ENCODE data around the gene ZBED2.

Gene ZBED2

DNA sequence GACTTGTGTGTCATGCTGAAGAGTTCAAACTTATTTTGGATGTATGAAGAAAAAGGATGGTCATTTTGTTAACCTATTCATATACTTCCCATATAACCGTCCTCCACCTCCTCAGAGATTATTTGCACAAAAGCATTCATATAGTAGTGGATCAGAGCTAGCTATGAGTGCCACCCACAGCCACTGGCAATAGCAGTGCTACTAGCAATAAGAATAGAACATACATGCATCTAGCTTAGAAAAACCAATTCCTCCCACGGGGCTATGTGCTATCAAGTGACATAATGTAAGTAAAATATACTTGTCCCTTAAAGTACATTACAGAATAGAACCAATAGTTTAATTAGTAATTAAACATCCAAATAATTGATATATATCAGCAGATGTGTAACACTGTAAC is 10.3 kb upstream of the ZBED2 start:
- Histone ChIP-seq H3K27ac (ENCODE audit: low read depth in 2 of 2, low read length in 2 of 2) (no peak overlapping the region), H3K36me3 (ENCODE audit: control insufficient read depth in 2 of 2, insufficient read depth in 2 of 2, low read length in 2 of 2) (no peaks in the 10 kb centered on the region), H3K4me3 (ENCODE audit: low read length in 2 of 2) (no peak overlapping the region), H3K9me3 (ENCODE audit: control insufficient read depth in 2 of 2, low read length in 2 of 2) (no peaks in the 10 kb centered on the region), H3K9ac (ENCODE audit: low read depth in 1 of 2, low read length in 2 of 2) (no peak overlapping the region), H3K27me3 (ENCODE audit: control insufficient read depth in 2 of 2, insufficient read depth in 2 of 2, low read length in 2 of 2) (no peaks in the 10 kb centered on the region), H3K4me1 (ENCODE audit: control insufficient read depth in 2 of 2, insufficient read depth in 2 of 2, low read length in 2 of 2) (no peaks in the 10 kb centered on the region)

DNA sequence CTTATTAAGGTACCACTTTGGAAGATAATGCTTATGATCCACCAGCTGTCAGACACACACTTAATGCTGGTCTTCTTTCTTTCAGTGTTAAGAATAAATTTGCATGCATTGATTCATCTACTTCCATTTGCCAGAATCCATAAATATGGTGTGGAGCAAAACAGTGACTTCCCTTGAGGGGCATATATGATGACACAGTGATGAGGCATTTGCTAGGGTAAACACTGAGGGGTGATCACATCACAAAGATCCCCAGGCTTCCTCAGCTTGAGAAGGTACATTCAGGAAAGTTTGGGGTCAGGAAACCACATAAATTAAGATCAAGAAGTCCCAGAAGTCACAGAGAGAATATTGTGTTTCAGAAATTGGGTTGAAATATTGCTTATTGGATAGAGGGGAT is 9.9 kb upstream of the ZBED2 start:
- H3K9me3 ChIP-seq (ENCODE audit: control insufficient read depth in 2 of 2, low read length in 2 of 2) = no peaks in the 10 kb centered on the region
- H3K4me1 ChIP-seq (ENCODE audit: control insufficient read depth in 2 of 2, insufficient read depth in 2 of 2, low read length in 2 of 2) = no peaks in the 10 kb centered on the region
- H3K27ac ChIP-seq (ENCODE audit: low read depth in 2 of 2, low read length in 2 of 2) = no peak overlapping the region

GRCh38 chr3:111604119-111604518 is 9.0 kb upstream of the ZBED2 start:
- H3K36me3 ChIP-seq (ENCODE audit: control insufficient read depth in 2 of 2, insufficient read depth in 2 of 2, low read length in 2 of 2) = no peaks in the 10 kb centered on the region
- no peaks in the 10 kb centered on the region for H3K9me3 ChIP-seq (ENCODE audit: control insufficient read depth in 2 of 2, low read length in 2 of 2)
- no peak overlapping the region for H3K9ac ChIP-seq (ENCODE audit: low read depth in 1 of 2, low read length in 2 of 2)
- no peak overlapping the region for H3K4me3 ChIP-seq (ENCODE audit: low read length in 2 of 2)
- H3K27ac ChIP-seq (ENCODE audit: low read depth in 2 of 2, low read length in 2 of 2) = no peak overlapping the region
- no peaks in the 10 kb centered on the region for H3K4me1 ChIP-seq (ENCODE audit: control insufficient read depth in 2 of 2, insufficient read depth in 2 of 2, low read length in 2 of 2)
- no peaks in the 10 kb centered on the region for H3K27me3 ChIP-seq (ENCODE audit: control insufficient read depth in 2 of 2, insufficient read depth in 2 of 2, low read length in 2 of 2)

More for the DNA sequence above, 9.9 kb upstream of the ZBED2 start:
- Histone ChIP-seq H3K9ac (ENCODE audit: low read depth in 1 of 2, low read length in 2 of 2) (no peak overlapping the region), H3K4me3 (ENCODE audit: low read length in 2 of 2) (no peak overlapping the region), H3K36me3 (ENCODE audit: control insufficient read depth in 2 of 2, insufficient read depth in 2 of 2, low read length in 2 of 2) (no peaks in the 10 kb centered on the region), H3K27me3 (ENCODE audit: control insufficient read depth in 2 of 2, insufficient read depth in 2 of 2, low read length in 2 of 2) (no peaks in the 10 kb centered on the region)

DNA sequence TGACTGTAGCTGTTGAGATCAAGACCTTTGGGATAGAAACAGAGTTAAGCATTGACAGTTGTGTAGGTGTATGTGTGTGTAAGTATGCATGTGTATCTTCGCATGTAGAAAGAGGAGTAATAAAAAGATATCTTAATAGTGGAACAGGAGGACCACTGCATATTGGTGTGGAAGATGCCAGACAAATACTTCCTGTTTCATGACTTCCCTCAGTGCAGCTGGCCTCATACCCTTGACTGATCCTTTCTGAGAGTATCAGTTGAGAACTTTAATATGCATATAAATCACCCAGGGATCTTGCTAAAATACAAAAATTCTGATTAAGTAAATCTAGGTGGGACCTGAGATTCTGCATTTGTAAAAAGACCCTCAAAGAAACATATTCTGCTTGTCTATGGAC is 8.5 kb upstream of the ZBED2 start:
- Histone ChIP-seq H3K36me3 (ENCODE audit: control insufficient read depth in 2 of 2, insufficient read depth in 2 of 2, low read length in 2 of 2) (no peaks in the 10 kb centered on the region), H3K4me1 (ENCODE audit: control insufficient read depth in 2 of 2, insufficient read depth in 2 of 2, low read length in 2 of 2) (no peaks in the 10 kb centered on the region), H3K27me3 (ENCODE audit: control insufficient read depth in 2 of 2, insufficient read depth in 2 of 2, low read length in 2 of 2) (no peaks in the 10 kb centered on the region), H3K9ac (ENCODE audit: low read depth in 1 of 2, low read length in 2 of 2) (no peak overlapping the region), H3K9me3 (ENCODE audit: control insufficient read depth in 2 of 2, low read length in 2 of 2) (no peaks in the 10 kb centered on the region), H3K4me3 (ENCODE audit: low read length in 2 of 2) (no peak overlapping the region), H3K27ac (ENCODE audit: low read depth in 2 of 2, low read length in 2 of 2) (no peak overlapping the region)

- Histone ChIP-seq H3K27ac (ENCODE audit: low read depth in 2 of 2, low read length in 2 of 2) (no peak overlapping the region), H3K36me3 (ENCODE audit: control insufficient read depth in 2 of 2, insufficient read depth in 2 of 2, low read length in 2 of 2) (no peaks in the 10 kb centered on the region), H3K9ac (ENCODE audit: low read depth in 1 of 2, low read length in 2 of 2) (no peak overlapping the region), H3K4me1 (ENCODE audit: control insufficient read depth in 2 of 2, insufficient read depth in 2 of 2, low read length in 2 of 2) (no peaks in the 10 kb centered on the region), H3K27me3 (ENCODE audit: control insufficient read depth in 2 of 2, insufficient read depth in 2 of 2, low read length in 2 of 2) (no peaks in the 10 kb centered on the region), H3K9me3 (ENCODE audit: control insufficient read depth in 2 of 2, low read length in 2 of 2) (no peaks in the 10 kb centered on the region), H3K4me3 (ENCODE audit: low read length in 2 of 2) (no peak overlapping the region)
Observed at GRCh38 chr3:111601810-111602209, 6.7 kb upstream of the ZBED2 start.

GRCh38 chr3:111598552-111598951 is 3.4 kb upstream of the ZBED2 start:
- H3K27ac ChIP-seq (ENCODE audit: low read depth in 2 of 2, low read length in 2 of 2) = no peak overlapping the region
- H3K4me3 ChIP-seq (ENCODE audit: low read length in 2 of 2) = no peak overlapping the region
- H3K27me3 ChIP-seq (ENCODE audit: control insufficient read depth in 2 of 2, insufficient read depth in 2 of 2, low read length in 2 of 2) = no peaks in the 10 kb centered on the region
- no peaks in the 10 kb centered on the region for H3K4me1 ChIP-seq (ENCODE audit: control insufficient read depth in 2 of 2, insufficient read depth in 2 of 2, low read length in 2 of 2)
- H3K36me3 ChIP-seq (ENCODE audit: control insufficient read depth in 2 of 2, insufficient read depth in 2 of 2, low read length in 2 of 2) = no peaks in the 10 kb centered on the region
- no peak overlapping the region for H3K9ac ChIP-seq (ENCODE audit: low read depth in 1 of 2, low read length in 2 of 2)
- no peaks in the 10 kb centered on the region for H3K9me3 ChIP-seq (ENCODE audit: control insufficient read depth in 2 of 2, low read length in 2 of 2)

DNA sequence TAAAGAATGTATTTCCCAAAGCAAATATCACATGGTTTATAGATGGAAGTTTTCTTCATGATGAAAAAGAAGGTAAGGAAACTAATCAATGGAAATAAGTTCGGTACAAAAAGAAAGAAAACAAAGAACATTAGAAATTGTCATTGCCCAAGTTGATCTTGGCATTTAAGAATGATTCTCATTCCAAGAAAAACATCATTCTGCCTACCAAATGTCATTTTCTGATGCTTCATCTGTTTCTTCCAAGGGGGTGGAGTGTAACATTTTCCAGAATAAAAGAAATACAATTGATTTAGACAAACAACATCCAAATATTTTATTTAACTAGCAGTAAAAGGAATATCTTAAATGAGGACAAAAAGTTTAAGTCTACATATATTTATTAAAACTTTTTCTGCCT is 3.0 kb upstream of the ZBED2 start:
- Histone ChIP-seq H3K27me3 (ENCODE audit: control insufficient read depth in 2 of 2, insufficient read depth in 2 of 2, low read length in 2 of 2) (no peaks in the 10 kb centered on the region), H3K9ac (ENCODE audit: low read depth in 1 of 2, low read length in 2 of 2) (no peak overlapping the region), H3K9me3 (ENCODE audit: control insufficient read depth in 2 of 2, low read length in 2 of 2) (no peaks in the 10 kb centered on the region), H3K4me3 (ENCODE audit: low read length in 2 of 2) (no peak overlapping the region), H3K4me1 (ENCODE audit: control insufficient read depth in 2 of 2, insufficient read depth in 2 of 2, low read length in 2 of 2) (no peaks in the 10 kb centered on the region), H3K36me3 (ENCODE audit: control insufficient read depth in 2 of 2, insufficient read depth in 2 of 2, low read length in 2 of 2) (no peaks in the 10 kb centered on the region), H3K27ac (ENCODE audit: low read depth in 2 of 2, low read length in 2 of 2) (no peak overlapping the region)

GRCh38 chr3:111596328-111596727 is 1.2 kb upstream of the ZBED2 start:
- Histone ChIP-seq H3K9ac (ENCODE audit: low read depth in 1 of 2, low read length in 2 of 2) (no peak overlapping the region), H3K9me3 (ENCODE audit: control insufficient read depth in 2 of 2, low read length in 2 of 2) (no peaks in the 10 kb centered on the region), H3K4me3 (ENCODE audit: low read length in 2 of 2) (no peak overlapping the region), H3K27ac (ENCODE audit: low read depth in 2 of 2, low read length in 2 of 2) (no peak overlapping the region), H3K4me1 (ENCODE audit: control insufficient read depth in 2 of 2, insufficient read depth in 2 of 2, low read length in 2 of 2) (no peaks in the 10 kb centered on the region), H3K36me3 (ENCODE audit: control insufficient read depth in 2 of 2, insufficient read depth in 2 of 2, low read length in 2 of 2) (no peaks in the 10 kb centered on the region), H3K27me3 (ENCODE audit: control insufficient read depth in 2 of 2, insufficient read depth in 2 of 2, low read length in 2 of 2) (no peaks in the 10 kb centered on the region)

DNA sequence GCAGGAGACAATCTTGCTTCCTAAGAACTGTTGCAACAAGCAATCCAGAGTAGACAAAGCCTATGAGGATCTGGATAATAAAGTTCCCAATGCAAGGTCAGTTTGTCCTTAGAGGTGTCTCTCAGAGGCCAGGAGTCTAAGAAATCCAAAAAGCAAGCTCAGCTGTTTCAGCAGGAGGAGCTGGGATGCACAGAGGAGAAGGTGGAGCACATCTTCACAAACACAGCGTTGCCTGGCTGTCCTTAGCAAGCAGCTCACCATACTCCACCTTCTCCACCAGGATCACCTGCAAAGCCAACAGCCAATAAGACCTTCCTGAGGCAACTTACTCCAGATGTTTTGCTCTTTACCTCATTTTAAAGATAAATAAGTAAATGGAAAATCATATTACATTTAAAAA is 365 bp downstream of the ZBED2 start:
- Histone ChIP-seq H3K27me3 (ENCODE audit: control insufficient read depth in 2 of 2, insufficient read depth in 2 of 2, low read length in 2 of 2) (no peaks in the 10 kb centered on the region), H3K27ac (ENCODE audit: low read depth in 2 of 2, low read length in 2 of 2) (no peak overlapping the region), H3K4me3 (ENCODE audit: low read length in 2 of 2) (no peak overlapping the region), H3K36me3 (ENCODE audit: control insufficient read depth in 2 of 2, insufficient read depth in 2 of 2, low read length in 2 of 2) (no peaks in the 10 kb centered on the region), H3K9me3 (ENCODE audit: control insufficient read depth in 2 of 2, low read length in 2 of 2) (no peaks in the 10 kb centered on the region), H3K9ac (ENCODE audit: low read depth in 1 of 2, low read length in 2 of 2) (no peak overlapping the region), H3K4me1 (ENCODE audit: control insufficient read depth in 2 of 2, insufficient read depth in 2 of 2, low read length in 2 of 2) (no peaks in the 10 kb centered on the region)

GRCh38 chr3:111594205-111594604 is 941 bp downstream of the ZBED2 start:
- Histone ChIP-seq H3K27me3 (ENCODE audit: control insufficient read depth in 2 of 2, insufficient read depth in 2 of 2, low read length in 2 of 2) (no peaks in the 10 kb centered on the region), H3K9me3 (ENCODE audit: control insufficient read depth in 2 of 2, low read length in 2 of 2) (no peaks in the 10 kb centered on the region), H3K9ac (ENCODE audit: low read depth in 1 of 2, low read length in 2 of 2) (no peak overlapping the region), H3K36me3 (ENCODE audit: control insufficient read depth in 2 of 2, insufficient read depth in 2 of 2, low read length in 2 of 2) (no peaks in the 10 kb centered on the region), H3K4me3 (ENCODE audit: low read length in 2 of 2) (no peak overlapping the region), H3K27ac (ENCODE audit: low read depth in 2 of 2, low read length in 2 of 2) (no peak overlapping the region), H3K4me1 (ENCODE audit: control insufficient read depth in 2 of 2, insufficient read depth in 2 of 2, low read length in 2 of 2) (no peaks in the 10 kb centered on the region)

DNA sequence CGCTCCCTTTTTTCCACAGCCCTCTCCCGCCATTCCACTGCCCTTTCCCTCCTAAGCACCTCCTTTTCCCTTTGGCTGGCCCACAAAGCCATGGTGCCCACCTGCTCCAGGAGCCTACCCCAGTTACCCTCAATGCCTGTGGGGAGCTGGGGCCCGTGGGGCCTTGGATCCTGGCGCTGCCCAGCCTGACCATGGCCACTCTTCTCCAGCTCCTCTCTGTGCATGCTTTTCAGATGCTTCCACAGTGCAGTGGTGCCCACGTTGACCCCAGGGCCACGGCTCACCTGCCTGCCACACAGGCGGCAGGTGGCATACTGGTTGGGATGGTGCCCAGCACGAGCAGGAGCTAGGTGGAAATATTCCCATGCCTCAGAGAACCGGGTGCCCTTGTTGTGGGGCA is 1.5 kb downstream of the ZBED2 start:
- no peak overlapping the region for H3K27ac ChIP-seq (ENCODE audit: low read depth in 2 of 2, low read length in 2 of 2)
- no peaks in the 10 kb centered on the region for H3K4me1 ChIP-seq (ENCODE audit: control insufficient read depth in 2 of 2, insufficient read depth in 2 of 2, low read length in 2 of 2)
- H3K9ac ChIP-seq (ENCODE audit: low read depth in 1 of 2, low read length in 2 of 2) = no peak overlapping the region
- no peaks in the 10 kb centered on the region for H3K27me3 ChIP-seq (ENCODE audit: control insufficient read depth in 2 of 2, insufficient read depth in 2 of 2, low read length in 2 of 2)
- no peaks in the 10 kb centered on the region for H3K36me3 ChIP-seq (ENCODE audit: control insufficient read depth in 2 of 2, insufficient read depth in 2 of 2, low read length in 2 of 2)
- H3K4me3 ChIP-seq (ENCODE audit: low read length in 2 of 2) = no peak overlapping the region
- H3K9me3 ChIP-seq (ENCODE audit: control insufficient read depth in 2 of 2, low read length in 2 of 2) = no peaks in the 10 kb centered on the region
